ENCODE measurements around the gene C1QTNF9.

DNA sequence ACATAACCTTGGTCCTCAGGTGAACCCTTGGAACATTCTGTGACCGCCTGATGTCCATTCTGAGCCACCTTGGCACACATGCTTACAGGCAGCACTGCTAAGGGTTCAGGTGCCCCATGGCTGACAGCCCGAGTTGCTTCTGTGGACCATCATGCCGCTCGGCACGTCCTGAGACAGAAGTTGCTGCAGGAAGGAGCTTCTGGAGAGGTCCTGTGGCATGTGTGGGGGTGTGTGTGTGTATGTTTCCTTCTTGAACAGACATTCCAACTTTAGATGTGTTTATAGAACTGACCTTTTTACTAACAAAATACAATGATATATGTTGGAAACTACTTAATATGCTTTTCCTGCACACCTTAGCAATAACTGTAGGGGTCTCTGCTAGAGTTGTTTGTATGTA, 4.8 kb upstream of the C1QTNF9 start:
- TF ChIP-seq, protein P1, sequence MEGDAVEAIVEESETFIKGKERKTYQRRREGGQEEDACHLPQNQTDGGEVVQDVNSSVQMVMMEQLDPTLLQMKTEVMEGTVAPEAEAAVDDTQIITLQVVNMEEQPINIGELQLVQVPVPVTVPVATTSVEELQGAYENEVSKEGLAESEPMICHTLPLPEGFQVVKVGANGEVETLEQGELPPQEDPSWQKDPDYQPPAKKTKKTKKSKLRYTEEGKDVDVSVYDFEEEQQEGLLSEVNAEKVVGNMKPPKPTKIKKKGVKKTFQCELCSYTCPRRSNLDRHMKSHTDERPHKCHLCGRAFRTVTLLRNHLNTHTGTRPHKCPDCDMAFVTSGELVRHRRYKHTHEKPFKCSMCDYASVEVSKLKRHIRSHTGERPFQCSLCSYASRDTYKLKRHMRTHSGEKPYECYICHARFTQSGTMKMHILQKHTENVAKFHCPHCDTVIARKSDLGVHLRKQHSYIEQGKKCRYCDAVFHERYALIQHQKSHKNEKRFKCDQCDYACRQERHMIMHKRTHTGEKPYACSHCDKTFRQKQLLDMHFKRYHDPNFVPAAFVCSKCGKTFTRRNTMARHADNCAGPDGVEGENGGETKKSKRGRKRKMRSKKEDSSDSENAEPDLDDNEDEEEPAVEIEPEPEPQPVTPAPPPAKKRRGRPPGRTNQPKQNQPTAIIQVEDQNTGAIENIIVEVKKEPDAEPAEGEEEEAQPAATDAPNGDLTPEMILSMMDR (IDR thresholded peaks at IDR 0.05) = no peak
- no peak for TF ChIP-seq EZH2 (IDR thresholded peaks at IDR 0.05; ENCODE audit: borderline replicate concordance, insufficient read depth, low read depth, low read length, poor library complexity, severe bottlenecking)
